Kidney (tissue), 14 donors: ENCODE measurements around the gene PTPRF. TPM values are rescaled to one million over a fixed set of nuclear protein-coding genes. Genes with fewer than 3 reads are reported as not detected.
A peak's percentile ranks its signal among the peaks of the same experiment; 100 is the strongest.

Experiments
- DNase-seq, 5 donors: peaks; one replicate each; pipeline ENCODE4 v3.0.0-alpha.2; 2013 to 2020
- FAIRE-seq: peaks from 2 replicates; lab custom pipeline; 2012; peaks lifted over from hg19 to GRCh38; lab: Jason Lieb, UNC
- H3K27ac ChIP-seq, 2 donors: one replicate each; pipeline ENCODE4 v1.7.0; 2013; ENCODE audit warnings: low read depth in 2 of 2, low read length in 2 of 2, inconsistent platforms in 1 of 2
- H3K27me3 ChIP-seq: one replicate; pipeline ENCODE4 v1.7.1; 2013; ENCODE audit warnings: low read length, inconsistent platforms; ENCODE audit not compliant: control insufficient read depth, insufficient read depth
- H3K36me3 ChIP-seq, 3 donors: one replicate each; pipeline versions ENCODE4 v1.7.0 to v1.7.1; 2013; ENCODE audit warnings: low read length in 3 of 3, control low read depth in 1 of 3, inconsistent platforms in 1 of 3; ENCODE audit not compliant: insufficient read depth in 3 of 3, control insufficient read depth in 2 of 3
- H3K4me1 ChIP-seq, 3 donors: one replicate each; pipeline versions ENCODE4 v1.7.0 to v1.7.1; 2013; ENCODE audit warnings: low read length in 3 of 3, inconsistent platforms in 1 of 3, low read depth in 1 of 3; ENCODE audit not compliant: control insufficient read depth in 2 of 3, insufficient read depth in 2 of 3
- H3K4me3 ChIP-seq, 3 donors: one replicate each; pipeline versions ENCODE4 v1.7.0 to v1.8.1; 2013; ENCODE audit warnings: low read length in 3 of 3, control low read depth in 1 of 3, inconsistent platforms in 1 of 3
- H3K9ac ChIP-seq, 3 donors: one replicate each; pipeline versions ENCODE4 v1.7.0 to v1.7.1; 2013; ENCODE audit warnings: low read length in 3 of 3, control low read depth in 1 of 3, inconsistent platforms in 1 of 3
- H3K9me3 ChIP-seq, 3 donors: one replicate each; pipeline versions ENCODE4 v1.7.0 to v1.7.1; 2013; ENCODE audit warnings: low read length in 3 of 3, control low read depth in 1 of 3, inconsistent platforms in 1 of 3; ENCODE audit not compliant: control insufficient read depth in 2 of 3, insufficient read depth in 1 of 3
- intact Hi-C: fragments of 100-400 bp; cut with DNase I; formaldehyde crosslinking; loops from one replicate; pipeline ENCODE4 v1.11.1; 2022
- polyA plus RNA-seq: library from polyadenylated mRNA; stranded (reverse); fragments of 350-450 nt; fragmentation: Illumina TruSeq; extraction: RNeasy Lipid Tissue Mini Kit (QIAGEN cat#74804); gene quantifications from one replicate; pipeline ENCODE4 v1.2.3, GENCODE V29; 2014; ENCODE audit warnings: low read depth, low replicate concordance; ENCODE audit not compliant: insufficient read depth
- total RNA-seq: library from RNA; stranded (reverse); fragmentation: NEBNext Ultra II Directional; extraction: Animal tissue kit (Norgen Biotek cat#: 25700); gene quantifications from one replicate; pipeline ENCODE4 v1.2.1, GENCODE V29; 2021
- TF ChIP-seq, protein P1 (sequence below): IDR thresholded peaks from 3 replicates; pipeline ENCODE4 v1.5.1; 2012; ENCODE audit warnings: mild to moderate bottlenecking, moderate library complexity, borderline replicate concordance; ENCODE audit not compliant: insufficient read depth; ENCODE audit errors: extremely low read depth
- donor health status: control.
- donor health status: control.
- donor health status: control.
- donor health status: control.
- donor health status: control.
- donor health status: DM: yes; HTN: yes; CAD: no.
- donor health status: Normal renal cell carcinoma (clear cell type).

The PTPRF gene
- total and polyA plus RNA-seq, 2 donors from 2014 or later = 39.5 to 197 TPM

DNA sequence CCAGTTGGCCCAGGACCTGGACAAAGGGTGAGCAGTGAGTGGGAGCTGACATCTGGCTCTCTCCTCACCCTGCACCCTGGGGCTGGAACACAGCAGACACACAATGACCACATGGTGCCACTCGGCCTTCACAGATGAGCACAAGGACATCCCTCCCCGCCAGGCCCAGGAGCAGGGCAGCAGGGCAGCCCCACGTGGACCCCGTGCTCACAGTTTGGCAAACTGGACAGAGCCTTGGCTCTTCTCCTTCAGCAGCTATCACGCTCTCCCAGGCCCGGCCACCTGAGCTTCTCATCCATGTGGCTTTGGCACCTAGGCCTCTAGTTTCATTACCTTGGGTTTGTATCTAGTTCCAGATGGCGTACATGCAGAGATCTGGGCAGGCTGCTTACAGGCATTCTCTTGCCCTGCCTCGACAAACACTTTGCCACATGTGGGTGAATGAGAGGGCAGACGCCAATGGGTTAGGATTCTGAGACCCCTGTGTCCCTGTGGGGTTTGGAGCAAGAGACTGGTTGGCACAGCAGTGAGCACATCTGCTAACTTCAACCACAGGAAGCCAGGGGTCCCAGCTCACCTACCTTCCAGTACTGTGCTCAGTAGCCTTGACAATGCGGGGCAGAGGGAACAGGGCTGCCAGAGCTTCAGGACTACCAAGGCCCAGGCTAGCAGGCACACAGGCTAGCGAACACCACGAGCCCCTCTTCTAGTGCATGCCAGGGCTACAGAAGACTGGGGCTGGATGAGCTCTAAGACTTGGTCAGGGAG lies 3.4 kb upstream of the PTPRF start:
- peaks cover 0 to 6% (median 0%) of the 10 kb centered on the region in 3 donors for H3K4me1 ChIP-seq
- intact Hi-C loops = no loop called here
- TF ChIP-seq, protein P1, sequence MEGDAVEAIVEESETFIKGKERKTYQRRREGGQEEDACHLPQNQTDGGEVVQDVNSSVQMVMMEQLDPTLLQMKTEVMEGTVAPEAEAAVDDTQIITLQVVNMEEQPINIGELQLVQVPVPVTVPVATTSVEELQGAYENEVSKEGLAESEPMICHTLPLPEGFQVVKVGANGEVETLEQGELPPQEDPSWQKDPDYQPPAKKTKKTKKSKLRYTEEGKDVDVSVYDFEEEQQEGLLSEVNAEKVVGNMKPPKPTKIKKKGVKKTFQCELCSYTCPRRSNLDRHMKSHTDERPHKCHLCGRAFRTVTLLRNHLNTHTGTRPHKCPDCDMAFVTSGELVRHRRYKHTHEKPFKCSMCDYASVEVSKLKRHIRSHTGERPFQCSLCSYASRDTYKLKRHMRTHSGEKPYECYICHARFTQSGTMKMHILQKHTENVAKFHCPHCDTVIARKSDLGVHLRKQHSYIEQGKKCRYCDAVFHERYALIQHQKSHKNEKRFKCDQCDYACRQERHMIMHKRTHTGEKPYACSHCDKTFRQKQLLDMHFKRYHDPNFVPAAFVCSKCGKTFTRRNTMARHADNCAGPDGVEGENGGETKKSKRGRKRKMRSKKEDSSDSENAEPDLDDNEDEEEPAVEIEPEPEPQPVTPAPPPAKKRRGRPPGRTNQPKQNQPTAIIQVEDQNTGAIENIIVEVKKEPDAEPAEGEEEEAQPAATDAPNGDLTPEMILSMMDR = no peak

DNA sequence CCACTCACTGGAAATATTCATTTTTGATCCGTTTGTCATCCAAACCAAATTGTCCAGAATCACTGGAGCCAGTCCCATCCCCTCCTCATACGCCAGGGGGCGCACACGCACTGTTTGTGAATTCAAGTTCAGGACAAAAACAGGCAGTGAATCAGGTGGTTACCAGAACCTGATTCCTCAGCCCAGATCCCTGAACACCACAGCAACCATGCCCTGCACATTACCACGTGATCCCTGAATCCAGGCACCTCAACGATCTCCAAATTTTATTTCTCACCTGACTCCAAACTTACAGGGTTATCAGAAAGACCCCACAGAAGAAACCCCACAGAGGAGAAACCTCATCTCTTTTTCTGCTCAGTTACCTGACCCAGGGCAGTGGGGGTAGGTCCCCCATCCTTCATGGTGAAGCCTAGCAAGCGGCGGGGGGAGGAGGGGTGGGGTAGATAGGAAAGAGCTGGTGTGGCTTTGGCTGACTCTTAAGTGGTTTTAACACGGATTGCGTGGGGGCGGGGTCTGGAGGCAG lies 1.4 kb upstream of the PTPRF start:
- FAIRE-seq (peak; percentile 90), DNase-seq (peak; percentile 85 to 94 (median 90))
- intact Hi-C loops = no loop called here
- no peak overlapping the region for H3K4me3 ChIP-seq
- no peaks in the 10 kb centered on the region for H3K27me3 ChIP-seq
- no peaks in the 10 kb centered on the region for H3K36me3 ChIP-seq
- peaks cover 0 to 5% (median 0%) of the 10 kb centered on the region in 3 donors for H3K4me1 ChIP-seq
- H3K9ac ChIP-seq = peak overlapping the region in 1 of 3 donors; percentile 38
- H3K9me3 ChIP-seq = no peaks in the 10 kb centered on the region
- no peak overlapping the region for H3K27ac ChIP-seq
- TF ChIP-seq, protein P1 = peak; percentile 99

More for the DNA sequence above, 3.4 kb upstream of the PTPRF start:
- no peak for FAIRE-seq
- no peak for DNase-seq
- no peaks in the 10 kb centered on the region for H3K27me3 ChIP-seq
- H3K9ac ChIP-seq = no peak overlapping the region
- H3K36me3 ChIP-seq = no peaks in the 10 kb centered on the region
- H3K9me3 ChIP-seq = no peaks in the 10 kb centered on the region
- no peak overlapping the region for H3K27ac ChIP-seq
- H3K4me3 ChIP-seq = no peak overlapping the region

DNA sequence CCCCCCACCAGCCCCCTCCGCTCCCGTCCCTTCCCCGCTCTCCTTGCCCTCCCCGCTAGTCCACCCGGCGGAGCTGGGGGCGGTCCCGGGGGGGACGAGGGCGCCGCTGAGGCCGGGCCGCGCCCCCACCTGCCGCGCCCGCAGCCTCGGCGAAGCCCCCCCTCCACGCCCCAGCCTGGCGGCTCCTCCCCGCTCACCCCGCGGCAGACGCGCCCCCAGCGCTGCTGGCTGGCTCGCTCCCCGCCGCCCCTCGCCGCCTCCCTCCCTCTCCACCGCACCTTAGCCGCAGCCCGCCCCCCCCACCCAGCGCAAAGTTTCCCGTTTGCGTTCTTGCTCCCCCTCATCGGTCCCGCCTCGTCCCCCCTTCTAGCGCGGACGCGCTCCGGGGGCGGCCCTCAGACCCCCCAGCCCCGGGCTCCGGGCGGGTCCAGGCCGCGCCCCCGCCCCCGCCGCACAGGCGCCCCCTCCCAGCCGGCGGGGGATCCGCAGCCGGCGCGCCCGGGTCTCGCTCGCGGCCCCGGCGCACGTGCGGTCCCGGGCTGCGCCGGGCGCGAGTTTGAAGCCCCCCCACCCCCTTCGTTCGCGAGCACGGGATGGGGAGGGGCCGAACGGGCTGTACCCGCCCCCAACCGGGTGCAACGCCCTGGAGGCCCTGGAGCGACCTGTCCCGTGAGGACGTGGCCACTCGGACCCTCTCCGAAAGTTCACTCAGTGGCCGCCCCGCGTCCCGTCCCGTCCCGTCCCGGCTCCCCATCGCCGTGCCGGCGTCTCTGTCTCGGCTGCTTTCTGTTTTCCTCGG lies 623 bp downstream of the PTPRF start:
- Histone ChIP-seq H3K4me1 (peaks cover 0 to 7% (median 0%) of the 10 kb centered on the region in 3 donors), H3K27ac (peak overlapping the region; percentile 60 to 86)
- TF ChIP-seq, protein P1 = no peak

More for the DNA sequence above, 623 bp downstream of the PTPRF start:
- DNase-seq (peak in 4 of 5 donors; percentile 48 to 79 (median 56)), FAIRE-seq (no peak)
- intact Hi-C loops = no loop called here
- Histone ChIP-seq H3K36me3 (no peaks in the 10 kb centered on the region), H3K4me3 (peak overlapping the region; percentile 40 to 67 (median 55)), H3K27me3 (no peaks in the 10 kb centered on the region), H3K9ac (peak overlapping the region; percentile 12 to 63 (median 38)), H3K9me3 (no peaks in the 10 kb centered on the region)
